ENCODE data around the gene HTR2C.
"Not testable (repeated sequence)": the region's sequence is repeated elsewhere in the genome, so short reads cannot be mapped to it uniquely, and the experiment has no call there.

HTR2C gene

GRCh38 chrX:114619874-114620273, 36.0 kb downstream of the HTR2C start:
- peak; percentile 47 for TF ChIP-seq CTCF (IDR thresholded peaks at IDR 0.05; ENCODE audit: insufficient read depth, low read depth, low read length, missing control alignments)
- H3K4me3 ChIP-seq (ENCODE audit: low read length), result no peak overlapping the region
- peak; percentile 4 for DNase-seq (ENCODE audit: low read depth)

- DNase-seq (ENCODE audit: low read depth), result peak; percentile 32
- peak; percentile 45 for TF ChIP-seq CTCF (IDR thresholded peaks at IDR 0.05; ENCODE audit: insufficient read depth, low read depth, low read length, missing control alignments)
- H3K4me3 ChIP-seq (ENCODE audit: low read length), result no peak overlapping the region
Observed at GRCh38 chrX:114626323-114626722, 42.4 kb downstream of the HTR2C start.

GRCh38 chrX:114635986-114636385, 52.1 kb downstream of the HTR2C start:
- no peak for TF ChIP-seq CTCF (IDR thresholded peaks at IDR 0.05; ENCODE audit: insufficient read depth, low read depth, low read length, missing control alignments)
- H3K4me3 ChIP-seq (ENCODE audit: low read length), result no peak overlapping the region
- DNase-seq (ENCODE audit: low read depth), result no peak

- peak; percentile 7 for DNase-seq (ENCODE audit: low read depth)
Observed at GRCh38 chrX:114650351-114650750, 66.5 kb downstream of the HTR2C start.

GRCh38 chrX:114675365-114675764, 91.5 kb downstream of the HTR2C start:
- H3K4me3 ChIP-seq (ENCODE audit: low read length), result no peak overlapping the region
- DNase-seq (ENCODE audit: low read depth), result no peak
- TF ChIP-seq CTCF (IDR thresholded peaks at IDR 0.05; ENCODE audit: insufficient read depth, low read depth, low read length, missing control alignments), result no peak

More at GRCh38 chrX:114650351-114650750, 66.5 kb downstream of the HTR2C start:
- no peak for TF ChIP-seq CTCF (IDR thresholded peaks at IDR 0.05; ENCODE audit: insufficient read depth, low read depth, low read length, missing control alignments)
- no peak overlapping the region for H3K4me3 ChIP-seq (ENCODE audit: low read length)

- not testable (repeated sequence) for DNase-seq (ENCODE audit: low read depth); H3K4me3 ChIP-seq (ENCODE audit: low read length)
Observed at GRCh38 chrX:114700533-114700932, 116.6 kb downstream of the HTR2C start.

GRCh38 chrX:114709406-114709805, 125.5 kb downstream of the HTR2C start:
- no peak for DNase-seq (ENCODE audit: low read depth)
- no peak overlapping the region for H3K4me3 ChIP-seq (ENCODE audit: low read length)
- TF ChIP-seq CTCF (IDR thresholded peaks at IDR 0.05; ENCODE audit: insufficient read depth, low read depth, low read length, missing control alignments), result no peak

All from epithelial cell of esophagus (primary cell).